ENCODE measurements around the gene ANP32E. TPM values are rescaled to one million over a fixed set of nuclear protein-coding genes. Genes with fewer than 3 reads are reported as not detected.
"Not testable (repeated sequence)": the region's sequence is repeated elsewhere in the genome, so short reads cannot be mapped to it uniquely, and the experiment has no call there.

The ANP32E gene
- total and polyA plus RNA-seq, 4 experiments from 2014 or later: 53.4 to 66.5 (median 61.7) TPM

GRCh38 chr1:150237176-150237575 lies 1.3 kb upstream of the ANP32E start:
- not testable (repeated sequence) for H3K9me3 Mint-ChIP-seq; H3K36me3 ChIP-seq (ENCODE audit: insufficient read depth, low read length); H3K27me3 Mint-ChIP-seq; H3K36me3 Mint-ChIP-seq; H3K27ac ChIP-seq (ENCODE audit: low read depth, low read length); H3K27me3 ChIP-seq (ENCODE audit: insufficient read depth, low read length); DNase-seq; H3K9me3 ChIP-seq (ENCODE audit: control insufficient read depth in 1 of 2, low read length in 2 of 2); H3K4me3 ChIP-seq (ENCODE audit: low read length in 2 of 2)
- peaks cover 12 to 19% (median 16%) of the 10 kb centered on the region in 4 donors for H3K4me1 Mint-ChIP-seq
- ChIA-PET CTCF (ENCODE audit: partially characterized antibody) (interaction anchor here (1.0 kb wide), 1 partner anchor 44 kb away, joined by 3 read pairs; no protein-coding TSS in a partner anchor), POLR2A (ENCODE audit: partially characterized antibody) (interaction anchor here (0.7 to 3.9 kb wide), 3 partner anchors 14 to 309 kb away, joined by 3 to 27 read pairs (median 3); partner anchors contain the start of gene APH1A)
- H3K4me3 Mint-ChIP-seq: peak overlapping the region in 2 of 8 donors; percentile 26 to 49
- peaks cover 22% of the 10 kb centered on the region for H3K4me1 ChIP-seq (ENCODE audit: insufficient read depth, low read length)
- intact Hi-C loops (cut with micrococcal nuclease): loop anchor here (2.0 kb wide), 1 partner anchor 128 kb away; the partner anchor contains the start of gene RPRD2
- H3K27ac Mint-ChIP-seq: peak overlapping the region in 1 of 7 donors; percentile 26

GRCh38 chr1:150236614-150237100 lies 745 bp upstream of the ANP32E start:
- H3K27ac Mint-ChIP-seq: peak overlapping the region in 1 of 7 donors; percentile 26
- no peaks in the 10 kb centered on the region for H3K9me3 ChIP-seq (ENCODE audit: control insufficient read depth in 1 of 2, low read length in 2 of 2)
- peak overlapping the region; percentile 99 for H3K27ac ChIP-seq (ENCODE audit: low read depth, low read length)
- H3K4me3 ChIP-seq (ENCODE audit: low read length in 2 of 2): peak overlapping the region; percentile 52 to 76
- H3K4me1 Mint-ChIP-seq: peaks cover 12 to 19% (median 16%) of the 10 kb centered on the region in 4 donors
- no peaks in the 10 kb centered on the region for H3K27me3 ChIP-seq (ENCODE audit: insufficient read depth, low read length)
- DNase-seq: no peak
- peaks cover 22% of the 10 kb centered on the region for H3K4me1 ChIP-seq (ENCODE audit: insufficient read depth, low read length)
- ChIA-PET POLR2A (ENCODE audit: partially characterized antibody) (interaction anchor here (0.7 to 3.9 kb wide), 8 partner anchors 13 to 343 kb away, joined by 3 to 27 read pairs (median 6); partner anchors contain the start of genes APH1A, MCL1, PLEKHO1 and RPRD2), CTCF (ENCODE audit: partially characterized antibody) (interaction anchor here (1.0 kb wide), 1 partner anchor 45 kb away, joined by 3 read pairs; no protein-coding TSS in a partner anchor)
- intact Hi-C loops (cut with micrococcal nuclease): loop anchor here (1.0 to 2.0 kb wide), 6 partner anchors 19 to 393 kb away; partner anchors contain the start of genes CIART, ENSA and RPRD2
- no peaks in the 10 kb centered on the region for H3K9me3 Mint-ChIP-seq
- H3K4me3 Mint-ChIP-seq: no peak overlapping the region
- H3K36me3 Mint-ChIP-seq: peaks cover 0 to 10% of the 10 kb centered on the region in 2 donors
- no peaks in the 10 kb centered on the region for H3K36me3 ChIP-seq (ENCODE audit: insufficient read depth, low read length)
- no peaks in the 10 kb centered on the region for H3K27me3 Mint-ChIP-seq

- Mint-ChIP-seq H3K27ac (no peak overlapping the region), H3K9me3 (no peaks in the 10 kb centered on the region), H3K4me1 (peaks cover 12 to 19% (median 16%) of the 10 kb centered on the region in 4 donors), H3K27me3 (no peaks in the 10 kb centered on the region), H3K36me3 (peaks cover 4 to 10% of the 10 kb centered on the region in 2 donors), H3K4me3 (no peak overlapping the region)
- CTCF ChIA-PET (ENCODE audit: partially characterized antibody): interaction anchor here (0.7 to 1.0 kb wide), 3 partner anchors 21 to 46 kb away, joined by 3 to 4 read pairs (median 3); no protein-coding TSS in a partner anchor
- POLR2A ChIA-PET (ENCODE audit: partially characterized antibody): interaction anchor here (0.7 to 3.9 kb wide), 18 partner anchors 12 to 394 kb away, joined by 3 to 55 read pairs (median 6); partner anchors contain the start of genes APH1A, CIART, ENSA and MCL1
- Histone ChIP-seq H3K4me3 (ENCODE audit: low read length in 2 of 2) (peak overlapping the region; percentile 76 to 100), H3K27me3 (ENCODE audit: insufficient read depth, low read length) (no peaks in the 10 kb centered on the region), H3K27ac (ENCODE audit: low read depth, low read length) (peak overlapping the region; percentile 99), H3K9me3 (ENCODE audit: control insufficient read depth in 1 of 2, low read length in 2 of 2) (no peaks in the 10 kb centered on the region), H3K4me1 (ENCODE audit: insufficient read depth, low read length) (peaks cover 22% of the 10 kb centered on the region), H3K36me3 (ENCODE audit: insufficient read depth, low read length) (no peaks in the 10 kb centered on the region)
- intact Hi-C loops (cut with micrococcal nuclease): no loop called here
- DNase-seq: peak; percentile 23 to 48 (median 35)
Observed at GRCh38 chr1:150235294-150235851, 539 bp downstream of the ANP32E start.

GRCh38 chr1:150234566-150235293 lies 1.2 kb downstream of the ANP32E start:
- peaks cover 12 to 19% (median 16%) of the 10 kb centered on the region in 4 donors for H3K4me1 Mint-ChIP-seq
- CTCF ChIA-PET (ENCODE audit: partially characterized antibody): interaction anchor here (0.7 to 1.6 kb wide), 3 partner anchors 20 to 48 kb away, joined by 3 to 5 read pairs (median 4); no protein-coding TSS in a partner anchor

GRCh38 chr1:150234309-150234565 lies 1.7 kb downstream of the ANP32E start:
- no peaks in the 10 kb centered on the region for H3K27me3 ChIP-seq (ENCODE audit: insufficient read depth, low read length)
- peaks cover 22% of the 10 kb centered on the region for H3K4me1 ChIP-seq (ENCODE audit: insufficient read depth, low read length)
- ChIA-PET CTCF (ENCODE audit: partially characterized antibody) (interaction anchor here (1.2 to 1.6 kb wide), 2 partner anchors 36 to 47 kb away, joined by 3 to 5 read pairs; no protein-coding TSS in a partner anchor), POLR2A (ENCODE audit: partially characterized antibody) (interaction anchor here (0.6 to 3.9 kb wide), 20 partner anchors 11 to 1093 kb away, joined by 3 to 55 read pairs (median 4); partner anchors contain the start of genes APH1A, CIART, PI4KB and PLEKHO1)
- intact Hi-C loops (cut with micrococcal nuclease): loop anchor here (1.0 kb wide), 1 partner anchor 21 kb away; no protein-coding TSS in a partner anchor
- H3K4me1 Mint-ChIP-seq: peaks cover 12 to 19% (median 16%) of the 10 kb centered on the region in 4 donors
- no peaks in the 10 kb centered on the region for H3K36me3 ChIP-seq (ENCODE audit: insufficient read depth, low read length)
- no peaks in the 10 kb centered on the region for H3K9me3 ChIP-seq (ENCODE audit: control insufficient read depth in 1 of 2, low read length in 2 of 2)
- H3K27ac Mint-ChIP-seq: peak overlapping the region in 6 of 7 donors; percentile 96 to 100 (median 99)
- H3K27ac ChIP-seq (ENCODE audit: low read depth, low read length): peak overlapping the region; percentile 99
- no peaks in the 10 kb centered on the region for H3K9me3 Mint-ChIP-seq
- DNase-seq: no peak
- peaks cover 5 to 10% of the 10 kb centered on the region in 2 donors for H3K36me3 Mint-ChIP-seq
- peak overlapping the region; percentile 76 to 100 for H3K4me3 ChIP-seq (ENCODE audit: low read length in 2 of 2)
- H3K27me3 Mint-ChIP-seq: no peaks in the 10 kb centered on the region
- H3K4me3 Mint-ChIP-seq: peak overlapping the region in 4 of 8 donors; percentile 93 to 96 (median 94)

More at GRCh38 chr1:150234566-150235293, 1.2 kb downstream of the ANP32E start:
- H3K27me3 ChIP-seq (ENCODE audit: insufficient read depth, low read length): no peaks in the 10 kb centered on the region
- peak; percentile 86 to 95 (median 87) for DNase-seq
- Mint-ChIP-seq H3K9me3 (no peaks in the 10 kb centered on the region), H3K27me3 (no peaks in the 10 kb centered on the region), H3K4me3 (peak overlapping the region in 4 of 8 donors; percentile 93 to 96 (median 94)), H3K27ac (peak overlapping the region in 6 of 7 donors; percentile 96 to 100 (median 99)), H3K36me3 (peaks cover 4 to 10% of the 10 kb centered on the region in 2 donors)
- H3K36me3 ChIP-seq (ENCODE audit: insufficient read depth, low read length): no peaks in the 10 kb centered on the region
- H3K27ac ChIP-seq (ENCODE audit: low read depth, low read length): peak overlapping the region; percentile 99
- intact Hi-C loops (cut with micrococcal nuclease): loop anchor here (1.0 kb wide), 1 partner anchor 21 kb away; no protein-coding TSS in a partner anchor
- H3K9me3 ChIP-seq (ENCODE audit: control insufficient read depth in 1 of 2, low read length in 2 of 2): no peaks in the 10 kb centered on the region
- H3K4me3 ChIP-seq (ENCODE audit: low read length in 2 of 2): peak overlapping the region; percentile 76 to 100
- POLR2A ChIA-PET (ENCODE audit: partially characterized antibody): interaction anchor here (0.7 to 3.9 kb wide), 24 partner anchors 11 to 348 kb away, joined by 3 to 55 read pairs (median 5); partner anchors contain the start of genes APH1A, CIART, MCL1 and PLEKHO1
- H3K4me1 ChIP-seq (ENCODE audit: insufficient read depth, low read length): peaks cover 22% of the 10 kb centered on the region

DNA sequence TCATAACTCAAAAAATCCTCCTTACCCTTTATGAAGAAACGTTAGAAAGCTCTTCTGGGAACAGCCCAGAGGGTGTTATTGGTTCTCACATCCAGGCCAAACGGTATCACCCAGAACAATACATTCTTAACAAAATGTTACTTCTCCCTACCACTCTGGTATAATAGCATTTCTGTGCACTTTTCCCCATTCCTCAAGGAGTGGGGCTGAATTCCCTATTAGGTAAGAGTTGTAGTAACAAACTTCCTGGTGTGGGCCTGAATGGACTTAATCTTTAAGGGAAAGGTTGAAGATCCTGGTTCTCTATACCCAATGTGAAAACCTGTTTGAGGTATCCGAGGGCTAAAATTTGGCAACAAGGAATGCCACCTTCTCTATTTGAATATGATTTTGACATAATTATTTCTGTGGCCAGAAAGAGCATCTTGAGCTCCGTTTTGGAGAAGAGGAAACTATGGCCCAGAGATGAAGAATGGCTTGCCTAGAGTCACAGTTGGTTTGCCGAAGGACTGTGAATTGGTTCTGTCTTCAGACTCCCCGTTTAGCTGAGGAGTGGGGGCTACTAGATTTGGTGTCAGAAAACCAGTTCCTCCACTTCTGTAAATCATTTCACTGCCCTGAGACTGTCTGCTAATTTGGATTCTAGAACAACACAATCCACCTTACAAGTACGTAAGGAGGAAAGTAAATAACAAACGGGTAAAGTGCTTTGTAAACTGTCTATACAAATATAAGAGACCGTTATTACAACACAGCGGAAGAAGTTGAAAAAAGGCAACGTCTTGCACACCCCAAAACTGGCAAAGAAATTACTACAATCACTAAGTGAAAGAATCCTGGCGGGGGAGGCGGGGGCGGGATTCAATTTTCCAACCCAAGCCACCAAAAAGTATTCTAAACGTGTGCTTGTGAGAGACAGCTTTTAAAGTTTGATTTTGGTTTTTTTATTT lies 2.3 kb downstream of the ANP32E start:
- Histone ChIP-seq H3K4me1 (ENCODE audit: insufficient read depth, low read length) (peaks cover 22% of the 10 kb centered on the region), H3K27me3 (ENCODE audit: insufficient read depth, low read length) (no peaks in the 10 kb centered on the region), H3K36me3 (ENCODE audit: insufficient read depth, low read length) (no peaks in the 10 kb centered on the region), H3K27ac (ENCODE audit: low read depth, low read length) (peak overlapping the region; percentile 99), H3K9me3 (ENCODE audit: control insufficient read depth in 1 of 2, low read length in 2 of 2) (no peaks in the 10 kb centered on the region), H3K4me3 (ENCODE audit: low read length in 2 of 2) (peak overlapping the region; percentile 76 to 100)
- peak overlapping the region in 4 of 8 donors; percentile 93 to 96 (median 94) for H3K4me3 Mint-ChIP-seq
- ChIA-PET CTCF (ENCODE audit: partially characterized antibody) (interaction anchor here (1.0 to 1.6 kb wide), 5 partner anchors 19 to 46 kb away, joined by 3 to 5 read pairs (median 4); no protein-coding TSS in a partner anchor), POLR2A (ENCODE audit: partially characterized antibody) (interaction anchor here (0.6 to 3.9 kb wide), 21 partner anchors 10 to 1093 kb away, joined by 3 to 55 read pairs (median 4); partner anchors contain the start of genes APH1A, CIART, PI4KB and PLEKHO1)
- DNase-seq: peak in 4 of 5 donors; percentile 14 to 55 (median 26)
- peaks cover 12 to 19% (median 16%) of the 10 kb centered on the region in 4 donors for H3K4me1 Mint-ChIP-seq
- peaks cover 11 to 14% of the 10 kb centered on the region in 2 donors for H3K36me3 Mint-ChIP-seq
- no peaks in the 10 kb centered on the region for H3K27me3 Mint-ChIP-seq
- peak overlapping the region in 6 of 7 donors; percentile 96 to 100 (median 99) for H3K27ac Mint-ChIP-seq
- intact Hi-C loops (cut with micrococcal nuclease): loop anchor here (1.0 kb wide), 1 partner anchor 20 kb away; no protein-coding TSS in a partner anchor
- no peaks in the 10 kb centered on the region for H3K9me3 Mint-ChIP-seq

Data from CD4-positive, alpha-beta memory T cell (primary cell).